Stimulated activated CD8-positive, alpha-beta memory T cell treated with anti-CD3 and anti-CD28 coated beads, Interleukin-7, amount 100 ng/mL, for 1 hour (primary cell): ENCODE results near the gene ZNF775.

Experiments used
- DNase-seq, 2 donors: peaks; one replicate each; pipeline ENCODE4 v3.0.0-alpha.2; 2020; ENCODE audit warnings: low read depth in 2 of 2

ZNF775 gene

DNA sequence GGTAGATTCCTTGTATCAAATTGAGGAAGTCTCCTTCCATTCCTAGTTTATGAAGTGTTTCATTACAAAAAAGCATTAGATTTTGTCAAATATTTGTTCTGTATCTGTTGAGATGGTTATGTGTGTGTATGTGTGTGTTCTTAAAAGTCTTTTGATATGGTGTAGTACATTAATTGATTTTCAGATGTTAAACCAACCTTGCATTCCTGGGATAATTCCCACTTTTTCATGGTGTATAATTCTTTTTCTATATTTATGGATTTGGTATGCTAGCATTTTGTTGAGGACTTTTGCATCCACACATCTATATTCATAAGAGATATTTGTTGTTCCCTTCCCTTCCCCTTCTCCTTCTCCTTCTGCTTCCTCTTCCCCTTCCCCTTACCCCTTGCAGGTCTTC is 62.4 kb downstream of the ZNF775 start:
- DNase-seq: no peak

DNA sequence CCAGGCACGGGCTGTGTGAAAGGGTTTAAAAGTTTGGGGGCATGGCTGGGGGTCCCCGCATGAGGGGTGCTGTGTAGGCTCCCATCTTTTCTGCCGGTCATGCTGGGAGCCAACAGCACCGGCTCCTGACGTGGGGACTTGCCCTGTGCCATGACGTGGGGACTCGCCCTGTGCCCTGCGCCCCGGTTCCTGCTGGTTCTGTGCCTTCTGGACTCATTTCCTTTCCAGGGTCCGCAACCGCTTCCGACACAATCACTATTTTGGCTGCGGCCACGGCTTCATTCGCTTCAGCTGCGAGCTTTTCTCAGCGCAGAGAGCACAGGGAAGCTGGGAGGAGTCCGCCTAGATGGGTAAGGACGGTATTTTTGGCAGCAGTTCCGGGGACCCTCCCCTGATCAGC is 63.7 kb downstream of the ZNF775 start:
- DNase-seq: no peak

DNA sequence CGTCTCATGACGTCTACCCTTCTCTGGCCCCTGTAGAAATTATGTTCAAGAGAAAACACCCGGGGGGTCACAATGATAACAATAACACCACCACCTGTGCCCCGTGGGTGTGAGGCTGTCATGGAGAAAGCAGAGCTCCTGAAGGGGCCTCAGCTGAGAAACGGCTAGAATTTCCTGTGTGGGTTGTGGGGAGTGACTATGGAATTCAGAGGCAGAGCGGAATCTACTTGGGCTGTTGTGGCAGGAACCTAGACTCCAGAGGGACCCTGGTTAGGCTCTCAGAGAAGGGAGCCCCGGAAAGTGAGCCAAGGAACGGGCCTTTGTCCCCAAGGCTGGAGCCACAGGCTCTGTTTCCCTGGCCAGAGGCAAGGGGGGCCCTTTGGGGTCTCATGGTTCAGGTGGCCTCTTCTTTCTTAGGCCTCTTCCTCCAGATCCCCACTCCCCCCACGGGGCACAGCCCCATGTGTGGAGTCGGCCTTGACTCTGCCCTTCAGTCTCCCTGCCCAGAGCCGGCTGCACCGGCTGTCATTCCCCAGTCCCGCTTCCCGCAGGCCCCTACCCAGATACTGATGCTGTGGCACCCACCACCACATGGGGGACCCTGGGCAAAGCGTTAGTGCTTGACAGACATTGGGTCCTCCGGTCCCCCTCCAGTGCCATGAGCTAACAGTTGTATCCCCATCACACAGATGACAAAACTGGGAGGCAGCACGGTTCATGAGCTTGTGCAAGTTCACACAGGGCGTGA is 64.8 kb downstream of the ZNF775 start:
- no peak for DNase-seq

GRCh38 chr7:150444674-150445365 is 65.7 kb downstream of the ZNF775 start:
- no peak for DNase-seq

- no peak for DNase-seq
Observed at GRCh38 chr7:150446288-150446938, 67.3 kb downstream of the ZNF775 start.
